K562 (cell line): ENCODE results near the gene SYNE1. TPM values are rescaled to one million over a fixed set of nuclear protein-coding genes. Genes with fewer than 3 reads are reported as not detected.

ENCODE experiments used
- CEBPG ChIP-seq, 3 experiments: fragments of 200-800 bp in 1 of 3; sonication (Bioruptor generic) in 1 of 3; sonication (generic) in 1 of 3; formaldehyde crosslinking in 1 of 3; IDR thresholded peaks in 2 of 3; conservative IDR thresholded peaks in 1 of 3; 2 replicates each; pipeline versions ENCODE4 v1.6.1 to v1.8.0; 2016 to 2022; ENCODE audit warnings: missing compliant biosample characterization in 2 of 3, missing genetic modification characterization in 2 of 3, mild to moderate bottlenecking in 1 of 3, missing genetic modification reagents in 1 of 3
- CREB1 ChIP-seq, 2 experiments: sonication (generic) in 1 of 2; formaldehyde crosslinking in 1 of 2; IDR thresholded peaks; 2 replicates each; pipeline versions ENCODE4 v1.6.1 to v1.8.0; 2012 to 2022; ENCODE audit warnings: inconsistent platforms in 1 of 2, mild to moderate bottlenecking in 1 of 2, missing genetic modification reagents in 1 of 2, moderate library complexity in 1 of 2
- EP300 ChIP-seq: IDR thresholded peaks from 2 replicates; pipeline ENCODE4 v1.6.1; 2012; ENCODE audit warnings: low read length, improper control_type of control experiment
- RAD21 ChIP-seq, 2 experiments: fragments of 250-450 bp in 1 of 2; fragments of 450-650 bp in 1 of 2; sonication (Bioruptor Pico) in 1 of 2; formaldehyde crosslinking in 1 of 2; IDR thresholded peaks in 1 of 2; conservative IDR thresholded peaks in 1 of 2; 2 replicates each; pipeline versions ENCODE4 v1.4.0 to v1.8.0; 2020 to 2022; ENCODE audit warnings: mild to moderate bottlenecking in 2 of 2, moderate library complexity in 1 of 2
- TAL1 ChIP-seq: fragments of 450-650 bp; IDR thresholded peaks from 2 replicates; pipeline ENCODE4 v1.6.1; 2016; ENCODE audit warnings: mild to moderate bottlenecking
- ZNF253 ChIP-seq: fragments of 250-450 bp; sonication (Bioruptor Pico); conservative IDR thresholded peaks from 2 replicates; pipeline ENCODE4 v1.6.1; 2021; ENCODE audit warnings: mild to moderate bottlenecking
- polyA plus RNA-seq, 8 experiments: library from polyadenylated mRNA; depleted of rRNA in 4 of 8; stranded (reverse) in 5 of 8; unstranded in 3 of 8; fragments of >200 nt; fragmentation: Nextera tagmentation in 2 of 8; fragmentation: Illumina TruSeq in 1 of 8; extraction: Ambion mirVana in 2 of 8; extraction: Trizol in 1 of 8; gene quantifications; 2 replicates each; pipeline versions ENCODE4 v1.2.1 to v1.2.3, GENCODE V29; 2011 to 2014; ENCODE audit warnings: inconsistent platforms in 1 of 8, missing spikeins in 1 of 8
- total RNA-seq, 7 experiments: library from RNA; depleted of rRNA in 6 of 7; stranded (reverse); fragments of >200 nt in 6 of 7; fragmentation: Illumina TruSeq in 2 of 7; extraction: Trizol in 2 of 7; gene quantifications; 2 replicates each; pipeline versions ENCODE4 v1.2.1 to v1.2.3, GENCODE V29; 2011 to 2021; ENCODE audit warnings: low replicate concordance in 1 of 7
- TF ChIP-seq, protein P1 (sequence below): IDR thresholded peaks from 2 replicates; pipeline ENCODE4 v1.6.1; 2011; ENCODE audit warnings: borderline replicate concordance, low read depth, mild to moderate bottlenecking, moderate library complexity, low read length; ENCODE audit not compliant: insufficient read depth, poor library complexity, severe bottlenecking
- TF ChIP-seq, protein P2 (sequence below), 2 experiments: fragments of 450-650 bp; formaldehyde crosslinking in 1 of 2; IDR thresholded peaks; 2 replicates each; pipeline versions ENCODE4 v1.4.0 to v1.6.1; 2014 to 2020; ENCODE audit warnings: mild to moderate bottlenecking in 2 of 2, borderline replicate concordance in 1 of 2, low read depth in 1 of 2
- TF ChIP-seq, protein P3 (sequence below): sonication (generic); formaldehyde crosslinking; IDR thresholded peaks from 2 replicates; pipeline ENCODE4 v1.8.0; 2023; ENCODE audit warnings: missing genetic modification reagents, mild to moderate bottlenecking, borderline replicate concordance

Gene SYNE1
- total and polyA plus RNA-seq, 9 of the 15 experiments (the other 6 are each of a cell fraction or from before 2014, with no cell fraction given) = under 0.01 to 0.42 (median 0.08) TPM; not detected in 1

DNA sequence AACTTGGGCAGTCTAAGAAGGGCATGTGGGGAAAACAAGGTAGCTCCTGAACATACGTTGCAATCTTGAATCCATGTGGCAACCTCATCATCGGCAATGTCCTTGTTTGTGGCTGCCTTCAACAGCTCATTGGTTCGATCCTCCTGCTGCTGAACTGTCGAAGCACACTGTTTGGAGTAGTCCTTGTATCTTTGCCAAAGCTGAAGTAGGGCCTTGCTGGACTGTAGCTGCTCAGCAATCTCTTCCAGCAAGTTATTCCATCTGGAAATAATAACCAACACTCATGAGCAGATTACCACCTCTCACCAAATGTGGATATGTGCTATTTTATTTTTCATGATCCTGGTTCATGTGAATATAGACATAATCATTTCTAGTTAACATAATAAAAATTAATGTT lies 416.4 kb downstream of the SYNE1 start (continued):
- TF ChIP-seq, protein P1, sequence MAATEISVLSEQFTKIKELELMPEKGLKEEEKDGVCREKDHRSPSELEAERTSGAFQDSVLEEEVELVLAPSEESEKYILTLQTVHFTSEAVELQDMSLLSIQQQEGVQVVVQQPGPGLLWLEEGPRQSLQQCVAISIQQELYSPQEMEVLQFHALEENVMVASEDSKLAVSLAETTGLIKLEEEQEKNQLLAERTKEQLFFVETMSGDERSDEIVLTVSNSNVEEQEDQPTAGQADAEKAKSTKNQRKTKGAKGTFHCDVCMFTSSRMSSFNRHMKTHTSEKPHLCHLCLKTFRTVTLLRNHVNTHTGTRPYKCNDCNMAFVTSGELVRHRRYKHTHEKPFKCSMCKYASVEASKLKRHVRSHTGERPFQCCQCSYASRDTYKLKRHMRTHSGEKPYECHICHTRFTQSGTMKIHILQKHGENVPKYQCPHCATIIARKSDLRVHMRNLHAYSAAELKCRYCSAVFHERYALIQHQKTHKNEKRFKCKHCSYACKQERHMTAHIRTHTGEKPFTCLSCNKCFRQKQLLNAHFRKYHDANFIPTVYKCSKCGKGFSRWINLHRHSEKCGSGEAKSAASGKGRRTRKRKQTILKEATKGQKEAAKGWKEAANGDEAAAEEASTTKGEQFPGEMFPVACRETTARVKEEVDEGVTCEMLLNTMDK = no peak
- no peak for TF ChIP-seq ZNF253 (CRISPR knock-in tag)
- TF ChIP-seq TAL1 = no peak
- TF ChIP-seq CEBPG (CRISPR knock-in tag; IDR thresholded peaks at IDR 0.05) = no peak
- TF ChIP-seq CEBPG (tag; conservative IDR thresholded peaks at IDR 0.05 in 1 of 2, IDR thresholded peaks at IDR 0.05 in 1 of 2) = no peak
- TF ChIP-seq RAD21 (CRISPR knock-in tag; conservative IDR thresholded peaks at IDR 0.05 in 1 of 2, IDR thresholded peaks at IDR 0.05 in 1 of 2) = no peak
- TF ChIP-seq, protein P2, sequence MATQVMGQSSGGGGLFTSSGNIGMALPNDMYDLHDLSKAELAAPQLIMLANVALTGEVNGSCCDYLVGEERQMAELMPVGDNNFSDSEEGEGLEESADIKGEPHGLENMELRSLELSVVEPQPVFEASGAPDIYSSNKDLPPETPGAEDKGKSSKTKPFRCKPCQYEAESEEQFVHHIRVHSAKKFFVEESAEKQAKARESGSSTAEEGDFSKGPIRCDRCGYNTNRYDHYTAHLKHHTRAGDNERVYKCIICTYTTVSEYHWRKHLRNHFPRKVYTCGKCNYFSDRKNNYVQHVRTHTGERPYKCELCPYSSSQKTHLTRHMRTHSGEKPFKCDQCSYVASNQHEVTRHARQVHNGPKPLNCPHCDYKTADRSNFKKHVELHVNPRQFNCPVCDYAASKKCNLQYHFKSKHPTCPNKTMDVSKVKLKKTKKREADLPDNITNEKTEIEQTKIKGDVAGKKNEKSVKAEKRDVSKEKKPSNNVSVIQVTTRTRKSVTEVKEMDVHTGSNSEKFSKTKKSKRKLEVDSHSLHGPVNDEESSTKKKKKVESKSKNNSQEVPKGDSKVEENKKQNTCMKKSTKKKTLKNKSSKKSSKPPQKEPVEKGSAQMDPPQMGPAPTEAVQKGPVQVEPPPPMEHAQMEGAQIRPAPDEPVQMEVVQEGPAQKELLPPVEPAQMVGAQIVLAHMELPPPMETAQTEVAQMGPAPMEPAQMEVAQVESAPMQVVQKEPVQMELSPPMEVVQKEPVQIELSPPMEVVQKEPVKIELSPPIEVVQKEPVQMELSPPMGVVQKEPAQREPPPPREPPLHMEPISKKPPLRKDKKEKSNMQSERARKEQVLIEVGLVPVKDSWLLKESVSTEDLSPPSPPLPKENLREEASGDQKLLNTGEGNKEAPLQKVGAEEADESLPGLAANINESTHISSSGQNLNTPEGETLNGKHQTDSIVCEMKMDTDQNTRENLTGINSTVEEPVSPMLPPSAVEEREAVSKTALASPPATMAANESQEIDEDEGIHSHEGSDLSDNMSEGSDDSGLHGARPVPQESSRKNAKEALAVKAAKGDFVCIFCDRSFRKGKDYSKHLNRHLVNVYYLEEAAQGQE (IDR thresholded peaks at IDR 0.05; ENCODE audit: borderline replicate concordance) = no peak
- TF ChIP-seq, protein P2 (CRISPR knock-in tag; IDR thresholded peaks at IDR 0.05; ENCODE audit: low read depth) = no peak
- no peak for TF ChIP-seq CREB1 (IDR thresholded peaks at IDR 0.05)
- TF ChIP-seq CREB1 (CRISPR knock-in tag; IDR thresholded peaks at IDR 0.05) = no peak
- TF ChIP-seq, protein P3, sequence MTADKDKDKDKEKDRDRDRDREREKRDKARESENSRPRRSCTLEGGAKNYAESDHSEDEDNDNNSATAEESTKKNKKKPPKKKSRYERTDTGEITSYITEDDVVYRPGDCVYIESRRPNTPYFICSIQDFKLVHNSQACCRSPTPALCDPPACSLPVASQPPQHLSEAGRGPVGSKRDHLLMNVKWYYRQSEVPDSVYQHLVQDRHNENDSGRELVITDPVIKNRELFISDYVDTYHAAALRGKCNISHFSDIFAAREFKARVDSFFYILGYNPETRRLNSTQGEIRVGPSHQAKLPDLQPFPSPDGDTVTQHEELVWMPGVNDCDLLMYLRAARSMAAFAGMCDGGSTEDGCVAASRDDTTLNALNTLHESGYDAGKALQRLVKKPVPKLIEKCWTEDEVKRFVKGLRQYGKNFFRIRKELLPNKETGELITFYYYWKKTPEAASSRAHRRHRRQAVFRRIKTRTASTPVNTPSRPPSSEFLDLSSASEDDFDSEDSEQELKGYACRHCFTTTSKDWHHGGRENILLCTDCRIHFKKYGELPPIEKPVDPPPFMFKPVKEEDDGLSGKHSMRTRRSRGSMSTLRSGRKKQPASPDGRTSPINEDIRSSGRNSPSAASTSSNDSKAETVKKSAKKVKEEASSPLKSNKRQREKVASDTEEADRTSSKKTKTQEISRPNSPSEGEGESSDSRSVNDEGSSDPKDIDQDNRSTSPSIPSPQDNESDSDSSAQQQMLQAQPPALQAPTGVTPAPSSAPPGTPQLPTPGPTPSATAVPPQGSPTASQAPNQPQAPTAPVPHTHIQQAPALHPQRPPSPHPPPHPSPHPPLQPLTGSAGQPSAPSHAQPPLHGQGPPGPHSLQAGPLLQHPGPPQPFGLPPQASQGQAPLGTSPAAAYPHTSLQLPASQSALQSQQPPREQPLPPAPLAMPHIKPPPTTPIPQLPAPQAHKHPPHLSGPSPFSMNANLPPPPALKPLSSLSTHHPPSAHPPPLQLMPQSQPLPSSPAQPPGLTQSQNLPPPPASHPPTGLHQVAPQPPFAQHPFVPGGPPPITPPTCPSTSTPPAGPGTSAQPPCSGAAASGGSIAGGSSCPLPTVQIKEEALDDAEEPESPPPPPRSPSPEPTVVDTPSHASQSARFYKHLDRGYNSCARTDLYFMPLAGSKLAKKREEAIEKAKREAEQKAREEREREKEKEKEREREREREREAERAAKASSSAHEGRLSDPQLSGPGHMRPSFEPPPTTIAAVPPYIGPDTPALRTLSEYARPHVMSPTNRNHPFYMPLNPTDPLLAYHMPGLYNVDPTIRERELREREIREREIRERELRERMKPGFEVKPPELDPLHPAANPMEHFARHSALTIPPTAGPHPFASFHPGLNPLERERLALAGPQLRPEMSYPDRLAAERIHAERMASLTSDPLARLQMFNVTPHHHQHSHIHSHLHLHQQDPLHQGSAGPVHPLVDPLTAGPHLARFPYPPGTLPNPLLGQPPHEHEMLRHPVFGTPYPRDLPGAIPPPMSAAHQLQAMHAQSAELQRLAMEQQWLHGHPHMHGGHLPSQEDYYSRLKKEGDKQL = no peak
- TF ChIP-seq EP300 = no peak
